GM10847 (cell line): ENCODE measurements around the gene DLG1.

Experiments used
- POLR2A ChIP-seq: IDR thresholded peaks from 2 replicates; pipeline ENCODE4 v1.6.1; 2011; ENCODE audit not compliant: insufficient read length; ENCODE audit errors: extremely low read depth

Gene DLG1

DNA sequence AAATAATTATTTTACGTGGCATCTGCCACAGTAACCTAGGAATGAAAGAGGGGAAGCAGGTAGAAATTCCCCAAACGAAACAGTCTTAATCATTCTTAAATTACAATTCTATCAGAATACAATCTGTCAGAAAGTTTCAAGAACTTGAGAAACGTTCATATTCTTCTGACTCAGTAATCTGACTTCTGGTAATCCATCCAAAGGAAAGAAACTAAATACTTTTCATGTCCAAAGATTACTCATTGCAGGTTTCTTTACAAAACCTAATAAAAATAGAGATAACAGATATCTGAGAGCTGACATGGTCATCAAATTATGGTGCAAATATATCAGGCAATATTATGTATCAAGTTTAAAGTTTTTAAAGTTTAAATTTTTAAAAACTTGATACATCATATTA lies 109.4 kb downstream of the DLG1 start:
- TF ChIP-seq POLR2A, result no peak

GRCh38 chr3:197186887-197187588 lies 111.4 kb downstream of the DLG1 start:
- TF ChIP-seq POLR2A, result no peak

GRCh38 chr3:197183582-197183981 lies 114.8 kb downstream of the DLG1 start:
- TF ChIP-seq POLR2A, result no peak

DNA sequence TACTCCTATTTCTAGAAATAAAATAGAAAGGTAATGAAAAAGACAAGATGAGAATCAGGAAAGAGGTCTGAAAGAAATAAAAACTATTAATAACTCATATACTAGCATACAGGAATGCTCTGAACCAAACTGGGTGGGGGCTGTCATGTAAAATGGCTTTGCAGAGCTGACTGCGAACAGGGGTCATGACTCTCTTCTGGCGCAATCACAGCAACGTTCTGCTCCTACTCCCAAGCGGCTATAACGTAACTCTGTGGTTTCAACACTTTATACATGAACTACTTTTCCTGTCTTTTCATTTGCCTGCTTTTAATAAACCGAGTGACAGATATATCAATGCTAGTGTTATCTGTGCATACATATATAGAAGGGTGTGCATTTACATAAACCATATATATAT lies 116.7 kb downstream of the DLG1 start:
- no peak for TF ChIP-seq POLR2A

GRCh38 chr3:197178998-197179397 lies 119.4 kb downstream of the DLG1 start:
- no peak for TF ChIP-seq POLR2A

DNA sequence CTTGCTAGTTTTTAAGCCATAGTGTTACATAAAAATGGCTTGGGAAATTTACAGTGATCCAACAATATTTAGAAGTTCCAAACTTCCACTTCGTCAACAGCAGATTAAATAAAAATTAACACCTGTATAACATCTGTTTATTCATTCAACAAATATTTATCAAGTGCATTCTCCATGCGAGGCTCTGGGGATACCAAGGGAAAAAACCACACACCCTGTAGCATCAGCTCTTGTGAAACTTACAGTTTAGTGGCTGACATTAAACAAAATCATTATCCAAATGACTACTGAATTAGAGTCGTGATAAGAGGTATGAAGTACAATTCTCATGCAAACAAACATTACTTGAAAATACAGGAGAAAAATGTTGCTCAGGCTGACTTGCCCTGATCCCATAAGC lies 122.9 kb downstream of the DLG1 start:
- no peak for TF ChIP-seq POLR2A

DNA sequence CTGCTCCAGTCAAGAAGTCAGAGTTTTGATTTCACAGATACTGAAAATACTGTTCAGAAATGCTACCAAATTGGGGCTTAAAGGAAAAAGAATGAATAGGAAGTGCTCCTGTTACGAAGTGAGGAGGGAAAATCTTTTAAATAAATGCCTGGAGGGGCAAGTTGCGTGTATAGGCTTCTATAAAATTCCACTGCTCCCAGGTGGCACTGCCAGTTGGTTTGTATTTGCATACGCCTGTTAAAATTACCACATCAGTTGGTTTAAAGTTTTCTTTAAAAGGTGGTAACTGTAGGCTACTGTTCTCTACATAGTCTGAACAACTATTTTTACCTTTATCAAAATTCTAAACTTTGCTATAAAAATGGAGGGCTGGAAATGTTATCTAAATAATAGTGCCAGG lies 123.5 kb downstream of the DLG1 start:
- no peak for TF ChIP-seq POLR2A

DNA sequence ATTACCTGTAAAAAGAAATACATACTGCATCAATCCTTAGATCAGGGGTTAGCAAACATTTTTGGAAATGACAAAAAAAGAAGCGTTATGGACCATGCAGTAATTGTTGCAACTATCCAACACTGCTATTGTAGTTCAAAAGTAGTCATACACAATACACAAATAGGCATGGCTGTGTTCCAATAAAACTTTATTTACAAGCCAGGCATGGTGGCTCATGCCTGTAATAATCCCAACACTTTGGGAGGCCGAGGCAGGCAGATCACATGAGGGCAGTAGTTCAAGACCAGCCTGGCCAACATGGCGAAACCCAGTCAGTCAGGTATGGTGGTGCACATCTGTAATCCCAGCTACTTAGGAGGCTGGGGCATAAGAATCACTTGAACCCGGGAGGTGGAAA lies 124.8 kb downstream of the DLG1 start:
- TF ChIP-seq POLR2A, result no peak

DNA sequence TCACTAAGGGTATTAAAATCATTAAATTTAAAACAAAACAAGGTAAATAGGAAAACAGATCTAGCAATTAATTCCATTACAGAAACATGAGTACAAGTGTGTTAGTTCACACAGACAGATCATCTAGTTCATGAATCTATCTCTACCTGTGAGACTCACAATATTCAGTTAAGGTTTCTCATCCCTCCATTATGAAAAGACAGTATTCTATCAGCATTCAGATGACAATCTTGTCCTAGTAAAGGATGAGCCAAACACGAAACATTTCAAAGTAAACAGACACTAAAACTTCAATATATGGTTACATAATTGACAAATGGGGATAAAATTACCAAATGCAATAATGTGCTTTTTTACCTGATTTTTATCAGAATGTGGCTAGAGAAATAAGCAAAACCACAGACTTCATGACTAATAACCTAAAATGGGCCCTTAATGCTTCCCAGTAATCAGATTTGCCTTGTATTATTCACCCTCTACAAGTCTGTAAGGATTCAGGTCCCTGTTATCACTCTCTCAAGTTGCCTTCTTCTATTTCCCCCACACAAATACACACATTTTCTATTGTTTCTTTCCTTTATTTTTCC lies 126.8 kb downstream of the DLG1 start:
- no peak for TF ChIP-seq POLR2A

DNA sequence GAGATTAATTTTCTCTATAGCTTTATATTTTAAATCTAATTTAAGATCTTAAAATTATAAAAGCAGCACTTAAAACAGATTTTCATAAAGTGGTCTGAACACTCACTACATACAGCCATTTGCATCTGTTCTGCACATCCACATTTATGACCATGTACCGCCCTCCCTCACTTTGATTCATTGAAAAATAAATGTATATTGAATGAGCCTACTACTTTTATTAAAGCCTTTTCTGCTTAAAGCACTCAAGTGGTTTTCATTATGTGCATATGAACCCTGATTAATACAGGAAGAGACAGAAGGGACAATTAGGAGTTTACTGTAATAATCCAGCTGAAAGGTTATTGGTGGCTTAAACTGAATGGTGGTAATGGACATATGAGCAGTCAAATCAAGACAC lies 129.4 kb downstream of the DLG1 start:
- no peak for TF ChIP-seq POLR2A

- no peak for TF ChIP-seq POLR2A
Observed at GRCh38 chr3:197168606-197169005, 129.8 kb downstream of the DLG1 start.

DNA sequence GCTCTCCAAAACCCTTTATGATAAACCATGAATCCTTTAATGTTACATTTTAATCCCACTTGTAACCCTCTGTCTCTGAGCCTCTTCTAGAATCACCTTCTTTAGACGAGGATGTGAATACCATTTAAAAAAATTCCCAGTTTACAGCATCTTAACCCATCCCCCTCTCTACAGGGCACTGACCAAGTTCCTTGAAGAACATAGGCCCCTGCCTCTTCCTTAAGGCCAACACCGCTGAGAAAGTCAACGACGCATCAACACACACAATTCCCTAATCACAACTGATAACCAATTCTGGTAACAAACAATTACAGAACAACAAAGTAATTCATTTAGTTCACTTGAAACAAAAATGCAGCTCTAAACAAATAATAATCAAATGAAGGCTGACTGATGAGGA lies 130.3 kb downstream of the DLG1 start:
- no peak for TF ChIP-seq POLR2A

DNA sequence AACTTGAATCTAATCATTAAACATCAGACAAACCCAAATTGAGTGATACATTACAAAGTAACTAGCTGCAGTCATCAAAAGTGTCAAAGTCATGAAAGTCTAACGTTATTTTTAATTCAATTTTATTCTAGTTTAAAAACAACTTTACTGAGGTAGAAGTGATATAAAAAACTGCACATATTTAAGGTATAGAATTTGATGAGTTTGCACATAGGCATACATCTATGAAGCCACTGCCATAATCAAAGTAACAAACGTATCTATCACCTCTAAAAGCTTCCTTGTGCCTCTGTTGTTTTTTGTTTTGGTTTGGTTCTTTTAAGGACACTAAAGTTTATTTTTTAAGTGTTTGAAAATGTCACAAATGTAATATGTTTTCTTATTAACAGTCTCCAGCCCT lies 130.9 kb downstream of the DLG1 start:
- TF ChIP-seq POLR2A, result no peak

DNA sequence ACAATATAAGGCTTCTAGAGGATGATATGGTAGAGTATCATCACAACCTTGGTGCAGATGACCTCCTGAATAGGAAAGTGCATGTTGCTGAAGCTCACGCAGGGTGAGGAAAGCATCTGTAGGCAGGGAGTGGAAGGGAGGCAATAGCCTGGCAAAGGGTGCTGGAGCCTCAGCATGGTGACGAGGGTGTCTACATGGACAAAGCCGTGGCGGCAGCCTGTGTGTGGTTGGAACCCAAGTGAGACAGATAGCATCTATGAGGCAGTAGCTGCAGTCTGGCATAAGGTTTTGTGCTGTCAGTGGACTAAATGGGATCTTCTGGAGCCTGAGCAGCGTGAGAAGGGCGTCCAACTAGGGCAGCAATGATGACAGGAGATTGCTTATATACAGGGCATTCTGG lies 132.5 kb downstream of the DLG1 start:
- TF ChIP-seq POLR2A, result no peak

DNA sequence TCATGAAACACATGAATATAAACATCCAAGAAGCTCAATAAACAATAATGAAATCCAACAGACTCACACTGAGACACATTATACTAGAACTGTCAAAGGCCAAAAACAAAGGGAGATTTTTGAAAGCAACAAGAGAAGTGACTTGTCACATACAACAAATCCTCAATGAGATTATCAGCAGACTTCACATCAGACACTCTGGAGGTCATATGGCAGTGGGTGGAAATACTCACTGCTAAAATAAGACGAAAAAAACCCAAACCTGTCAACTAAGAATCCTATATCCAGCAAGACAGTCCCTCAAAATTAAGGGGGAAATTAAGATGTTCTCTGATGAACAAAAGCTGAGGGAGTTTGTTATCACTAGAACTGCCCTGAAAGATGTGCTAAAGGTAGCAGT lies 143.4 kb downstream of the DLG1 start:
- no peak for TF ChIP-seq POLR2A

GRCh38 chr3:197151580-197151979 lies 146.8 kb downstream of the DLG1 start:
- no peak for TF ChIP-seq POLR2A

- TF ChIP-seq POLR2A, result no peak
Observed at GRCh38 chr3:197149528-197149927, 148.9 kb downstream of the DLG1 start.
